ENCODE data around the gene ASCL5.
"Not testable (repeated sequence)": the region's sequence is repeated elsewhere in the genome, so short reads cannot be mapped to it uniquely, and the experiment has no call there.

ASCL5 gene, protein sequence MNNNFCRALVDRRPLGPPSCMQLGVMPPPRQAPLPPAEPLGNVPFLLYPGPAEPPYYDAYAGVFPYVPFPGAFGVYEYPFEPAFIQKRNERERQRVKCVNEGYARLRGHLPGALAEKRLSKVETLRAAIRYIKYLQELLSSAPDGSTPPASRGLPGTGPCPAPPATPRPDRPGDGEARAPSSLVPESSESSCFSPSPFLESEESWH

DNA sequence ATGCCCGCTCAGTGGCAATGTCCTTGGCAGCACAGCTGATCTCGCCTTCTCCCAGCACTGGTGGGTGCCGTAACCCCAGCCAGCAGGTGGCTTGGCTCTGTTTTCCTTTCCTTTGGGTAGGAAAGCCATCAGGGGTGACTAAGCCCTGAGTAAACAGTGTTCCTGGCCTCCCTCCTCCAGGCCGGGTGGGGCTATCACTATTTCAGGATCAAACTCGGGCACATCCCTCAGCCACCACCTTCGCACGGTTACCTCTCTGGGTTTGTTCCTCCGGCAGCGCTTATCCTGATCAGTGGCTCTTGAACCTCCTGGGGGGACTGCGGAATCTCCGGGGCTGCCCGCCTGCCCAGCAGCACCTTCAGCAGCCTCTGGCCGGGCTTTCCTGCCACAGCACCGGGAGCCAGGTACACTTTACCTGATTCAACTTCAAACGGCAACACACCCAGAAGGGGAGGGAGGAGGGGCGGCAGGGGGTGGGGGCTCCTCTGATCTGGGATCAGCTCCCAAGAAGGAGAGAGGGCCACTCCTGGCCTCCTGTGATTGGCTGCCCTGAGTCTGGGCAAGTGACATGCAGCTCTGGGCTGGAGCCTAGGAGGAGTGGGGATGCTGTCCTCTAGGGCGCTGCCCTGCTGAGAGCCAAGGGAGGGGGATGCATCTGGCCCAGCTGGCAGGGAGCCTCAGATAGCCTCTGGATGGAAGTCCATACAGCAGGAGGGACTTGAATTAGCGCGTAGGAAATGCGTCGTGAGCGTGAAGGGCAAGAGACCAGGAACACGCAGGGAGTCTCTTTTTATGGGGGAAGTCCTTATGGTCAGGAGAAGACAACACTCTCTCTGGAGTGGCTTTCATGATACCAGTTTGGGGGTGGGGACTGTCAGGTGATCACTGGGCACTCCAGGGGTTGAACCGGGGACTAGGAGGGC lies at the start of gene ASCL5:
Gene ASCL5, minus strand, starts transcription at position 353 of the 923 bp plus-strand sequence. CDS start 11,812 bp downstream, outside the sequence.
- no peak for DNase-seq

DNA sequence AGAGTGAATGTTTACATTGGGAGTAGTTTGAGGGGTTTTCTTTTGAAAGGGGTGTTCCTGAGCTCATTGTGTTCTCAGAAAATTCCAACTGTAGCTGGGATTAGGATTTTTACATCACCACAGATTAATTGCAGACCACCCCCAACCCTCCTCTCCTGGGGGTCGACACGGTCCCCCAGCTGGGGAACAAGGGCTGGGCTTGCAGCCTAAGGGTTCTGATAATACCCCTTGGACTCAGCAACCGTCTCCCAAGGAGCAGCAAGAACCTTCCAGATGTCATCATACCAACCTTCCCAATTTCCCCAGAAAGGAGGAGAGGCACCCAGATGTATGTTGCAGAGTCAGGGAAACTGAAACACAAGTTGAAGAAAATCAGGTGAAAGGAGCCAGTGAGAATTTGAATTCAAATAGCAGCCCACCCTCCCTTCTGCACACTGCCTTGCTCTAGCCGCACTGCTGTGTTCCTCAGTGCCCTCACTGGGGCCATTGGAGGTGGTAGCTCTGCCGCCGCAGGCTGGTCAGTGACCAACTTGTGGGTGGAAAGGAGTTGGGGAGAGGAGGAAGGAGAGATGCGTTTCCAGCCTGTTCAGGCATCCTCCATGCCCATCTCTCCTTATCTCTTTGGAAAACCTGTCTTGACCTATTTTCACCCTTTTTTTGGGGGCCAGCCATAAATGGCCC lies 49.0 kb upstream of the ASCL5 start:
- DNase-seq: no peak

- DNase-seq: no peak
Observed at GRCh38 chr1:201173736-201174135, 46.8 kb upstream of the ASCL5 start.

GRCh38 chr1:201172999-201173610 lies 46.1 kb upstream of the ASCL5 start:
- no peak for DNase-seq

DNA sequence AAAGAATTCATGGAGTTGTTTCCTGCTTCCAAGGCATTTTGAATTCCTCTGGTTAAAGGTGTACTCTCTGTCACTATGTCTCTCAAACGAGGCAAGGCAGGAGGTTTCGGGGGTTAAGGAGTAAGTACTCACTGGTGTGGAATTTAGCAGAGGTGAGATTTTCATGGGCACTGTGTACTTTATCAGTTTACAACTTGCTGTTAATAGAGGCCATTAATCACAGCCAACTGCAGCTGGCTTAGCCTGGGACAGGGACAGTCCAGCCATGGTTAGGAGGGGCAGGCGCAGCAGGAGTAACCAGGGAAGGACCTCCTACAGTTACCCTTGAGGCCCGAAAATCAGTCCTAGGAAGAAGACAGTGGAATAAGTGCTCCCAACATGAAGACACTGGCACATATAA lies 45.3 kb upstream of the ASCL5 start:
- no peak for DNase-seq

DNA sequence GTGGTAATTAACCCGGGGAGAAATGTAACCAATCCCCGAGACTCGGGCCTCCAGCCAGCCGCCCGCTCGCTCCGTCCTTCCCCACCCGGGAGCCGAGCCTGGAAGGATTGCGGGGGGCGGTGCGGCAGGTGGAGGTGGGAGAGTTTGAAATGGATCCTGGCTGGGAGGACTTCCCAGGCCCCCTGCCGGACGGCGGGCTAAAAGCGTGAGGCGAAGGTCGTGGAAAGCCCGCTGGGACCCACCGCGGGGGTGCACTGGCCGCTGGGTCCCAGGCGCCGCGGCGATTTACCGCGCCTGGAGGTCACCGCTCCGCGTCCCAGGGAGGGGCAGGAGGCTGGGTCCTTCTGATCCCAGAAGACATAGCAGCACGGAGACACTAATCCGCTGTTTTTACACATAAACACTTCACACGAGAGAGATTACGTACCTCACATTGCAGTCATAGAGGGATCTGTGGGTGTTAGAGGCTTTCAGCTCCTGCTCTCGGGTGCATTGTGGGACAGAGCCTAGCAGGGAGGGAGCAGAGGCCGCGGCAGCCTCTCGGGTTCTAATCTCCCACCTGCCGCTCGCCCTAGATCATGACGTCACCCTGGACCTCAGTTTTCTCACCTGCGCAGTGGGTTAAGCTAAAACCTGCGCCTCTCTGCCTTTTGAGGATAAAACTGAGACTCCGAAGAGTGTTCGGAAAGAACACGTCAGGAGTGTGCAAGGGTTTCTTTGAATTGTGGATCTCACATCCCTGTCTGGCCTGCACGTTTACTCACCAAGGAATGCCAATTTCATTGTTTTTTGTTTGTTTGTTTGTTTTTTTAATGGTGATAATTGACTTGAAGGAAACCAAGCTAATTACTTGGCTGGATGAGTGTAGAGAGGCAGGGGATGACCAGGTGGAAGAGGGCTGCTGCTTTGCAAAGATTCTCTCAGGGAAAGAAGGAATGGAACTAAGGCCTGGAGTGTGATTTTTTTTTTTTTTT lies 44.4 kb upstream of the ASCL5 start:
- DNase-seq: peak; percentile 93

- DNase-seq: no peak
Observed at GRCh38 chr1:201170533-201171062, 43.6 kb upstream of the ASCL5 start.

GRCh38 chr1:201169971-201170532 lies 43.1 kb upstream of the ASCL5 start:
- peak; percentile 9 for DNase-seq

GRCh38 chr1:201169203-201169602 lies 42.2 kb upstream of the ASCL5 start:
- DNase-seq: no peak

DNA sequence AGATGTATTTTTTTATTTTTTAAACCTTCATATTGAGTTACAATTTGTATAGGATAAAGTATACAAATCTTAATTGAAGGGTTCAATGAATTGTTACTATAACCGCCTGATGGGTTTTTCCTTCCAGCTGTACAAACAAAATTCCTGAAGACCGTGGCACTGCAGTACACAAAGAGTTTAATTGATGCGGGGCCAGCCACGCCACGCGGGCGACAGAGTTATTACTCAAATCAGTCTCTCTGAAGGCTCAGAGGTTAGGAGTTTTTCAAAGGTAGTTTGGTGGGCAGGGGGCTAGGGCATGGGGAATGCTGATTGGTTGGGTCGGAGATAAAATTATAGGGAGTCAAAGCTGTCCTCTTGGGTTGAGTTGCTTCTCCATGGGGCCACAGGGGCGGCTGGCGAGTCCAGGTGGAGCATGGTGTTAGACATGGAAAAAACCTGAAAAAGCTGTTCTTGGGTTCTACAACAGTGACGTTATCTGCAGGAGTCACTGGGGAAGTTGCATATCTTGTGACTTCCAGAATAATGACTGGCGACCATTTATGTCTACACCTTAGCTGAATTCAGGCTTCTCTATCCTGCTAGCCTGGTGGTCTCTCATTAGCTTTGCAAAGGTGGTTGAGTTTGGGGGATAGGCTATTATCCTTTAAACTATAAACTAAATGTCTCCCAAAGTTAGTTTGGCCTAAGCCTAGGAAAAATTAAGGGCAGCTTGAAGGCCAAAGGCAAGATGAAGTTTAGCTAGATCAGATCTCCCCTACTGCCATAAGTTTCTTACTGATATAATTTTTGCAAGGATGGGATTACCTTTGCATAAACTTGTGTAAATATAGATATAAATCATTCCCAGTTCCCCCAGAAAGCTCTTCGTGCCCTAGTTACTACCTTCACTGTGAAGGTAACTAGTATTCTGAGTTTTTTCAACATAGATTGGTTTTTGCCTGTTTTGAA lies 40.3 kb upstream of the ASCL5 start:
- DNase-seq: no peak

GRCh38 chr1:201164645-201165044 lies 37.7 kb upstream of the ASCL5 start:
- peak; percentile 20 for DNase-seq

DNA sequence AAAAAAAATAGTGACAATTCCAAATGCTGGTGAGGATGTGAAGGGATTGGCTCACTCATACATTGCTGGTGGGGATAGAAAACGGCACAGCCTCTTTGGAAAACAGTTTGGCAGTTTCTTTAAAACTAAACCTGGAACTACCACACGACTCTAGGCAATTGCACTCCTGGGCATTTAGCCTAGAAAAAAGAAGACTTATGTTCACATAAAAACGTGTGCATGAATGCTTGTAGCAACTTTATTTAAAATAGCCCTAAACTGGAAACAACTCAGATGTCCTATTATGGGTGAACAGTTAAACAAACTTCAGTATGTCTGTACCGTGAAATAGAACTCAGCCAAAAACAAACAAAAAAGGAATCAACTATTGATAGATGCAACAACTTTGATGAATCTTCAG lies 36.7 kb upstream of the ASCL5 start:
- DNase-seq: no peak

DNA sequence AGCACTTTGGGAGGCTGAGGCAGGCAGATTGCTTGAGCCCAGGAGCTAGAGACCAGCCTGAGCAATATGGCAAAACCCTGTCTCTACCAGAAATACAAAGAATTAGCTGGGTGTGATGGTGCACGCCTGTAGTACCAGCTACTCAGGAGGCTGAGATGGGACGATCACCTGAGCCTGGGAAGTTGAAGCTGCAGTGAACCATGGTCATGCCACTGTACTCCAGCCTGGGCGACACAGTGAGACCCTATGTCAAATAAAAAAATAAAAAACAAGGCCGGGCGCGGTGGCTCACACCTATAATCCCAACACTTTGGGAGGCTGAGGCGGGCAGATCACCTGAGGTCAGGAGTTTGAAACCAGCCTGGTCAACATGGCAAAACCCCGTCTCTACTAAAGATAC lies 36.1 kb upstream of the ASCL5 start:
- not testable (repeated sequence) for DNase-seq

GRCh38 chr1:201157949-201158348 lies 31.0 kb upstream of the ASCL5 start:
- DNase-seq: no peak

DNA sequence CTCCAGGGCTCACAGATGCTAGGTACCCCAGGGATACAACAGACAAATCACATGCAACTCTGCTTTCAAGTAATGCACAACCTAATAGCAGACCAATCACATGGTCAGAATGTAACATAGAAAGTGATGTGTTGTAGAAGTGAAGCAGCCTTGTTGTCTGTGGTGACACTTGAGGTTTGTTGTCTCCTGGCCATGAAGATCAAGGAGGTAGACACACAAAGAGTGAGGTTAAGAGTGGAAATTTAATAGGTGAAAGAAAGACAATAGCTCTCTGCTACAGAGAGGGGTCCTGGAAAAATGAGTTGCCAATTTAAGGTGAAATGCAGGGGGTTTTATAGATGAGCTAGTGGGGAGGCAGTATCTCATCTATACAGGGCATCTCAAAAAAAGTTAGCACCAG lies 29.8 kb upstream of the ASCL5 start:
- no peak for DNase-seq

GRCh38 chr1:201156346-201156745 lies 29.4 kb upstream of the ASCL5 start:
- DNase-seq: no peak

- DNase-seq: no peak
Observed at GRCh38 chr1:201155354-201155753, 28.4 kb upstream of the ASCL5 start.

DNA sequence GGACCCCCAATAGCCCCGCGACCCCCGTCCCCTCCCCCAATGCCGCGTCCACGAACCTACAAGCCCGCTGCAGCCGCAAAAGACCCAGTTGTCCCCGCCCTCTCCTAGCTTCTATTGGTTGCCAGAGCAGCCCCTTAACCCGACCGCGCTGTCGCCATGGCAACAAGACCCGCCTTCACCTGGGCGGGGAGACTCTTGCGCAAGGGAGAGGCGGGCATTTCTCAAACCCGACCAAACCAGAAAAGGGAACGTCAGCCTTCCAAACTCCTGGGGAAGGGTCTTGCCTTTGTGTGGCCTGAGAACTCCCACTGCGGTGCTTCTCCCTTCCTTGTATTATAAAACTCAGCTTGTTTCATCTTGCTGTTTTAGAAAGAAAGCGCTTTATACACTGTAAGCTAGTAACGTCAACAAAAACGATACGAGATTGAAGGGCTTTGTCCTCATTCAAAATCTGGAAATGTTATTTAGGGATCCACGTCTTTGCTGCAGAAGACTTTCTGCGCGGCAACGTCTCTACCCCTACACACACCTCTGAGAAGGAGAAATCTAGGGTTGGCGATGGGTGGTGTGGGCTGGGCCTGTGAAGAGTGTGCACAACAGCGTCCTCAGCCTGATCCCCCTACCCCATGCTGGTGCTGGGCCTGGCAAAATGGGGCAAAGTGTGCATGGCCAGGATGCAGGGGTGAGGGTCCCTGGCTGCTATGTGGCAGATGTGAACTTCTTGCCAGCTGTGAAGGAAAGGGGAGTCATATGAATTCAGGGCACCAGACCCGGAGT lies 27.6 kb upstream of the ASCL5 start, which contains the start of gene TMEM9:
Gene TMEM9, minus strand, starts transcription at position 86 of the 777 bp plus-strand sequence. CDS start 551 bp downstream, outside the sequence.
- DNase-seq: peak; percentile 97

All from retina (tissue), 1 donor.